ENCODE results near the gene KLLN.

GRCh38 chr10:87866412-87866974 is 3.2 kb upstream of the KLLN start:
- TF ChIP-seq, protein P1, sequence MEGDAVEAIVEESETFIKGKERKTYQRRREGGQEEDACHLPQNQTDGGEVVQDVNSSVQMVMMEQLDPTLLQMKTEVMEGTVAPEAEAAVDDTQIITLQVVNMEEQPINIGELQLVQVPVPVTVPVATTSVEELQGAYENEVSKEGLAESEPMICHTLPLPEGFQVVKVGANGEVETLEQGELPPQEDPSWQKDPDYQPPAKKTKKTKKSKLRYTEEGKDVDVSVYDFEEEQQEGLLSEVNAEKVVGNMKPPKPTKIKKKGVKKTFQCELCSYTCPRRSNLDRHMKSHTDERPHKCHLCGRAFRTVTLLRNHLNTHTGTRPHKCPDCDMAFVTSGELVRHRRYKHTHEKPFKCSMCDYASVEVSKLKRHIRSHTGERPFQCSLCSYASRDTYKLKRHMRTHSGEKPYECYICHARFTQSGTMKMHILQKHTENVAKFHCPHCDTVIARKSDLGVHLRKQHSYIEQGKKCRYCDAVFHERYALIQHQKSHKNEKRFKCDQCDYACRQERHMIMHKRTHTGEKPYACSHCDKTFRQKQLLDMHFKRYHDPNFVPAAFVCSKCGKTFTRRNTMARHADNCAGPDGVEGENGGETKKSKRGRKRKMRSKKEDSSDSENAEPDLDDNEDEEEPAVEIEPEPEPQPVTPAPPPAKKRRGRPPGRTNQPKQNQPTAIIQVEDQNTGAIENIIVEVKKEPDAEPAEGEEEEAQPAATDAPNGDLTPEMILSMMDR (IDR thresholded peaks at IDR 0.05; ENCODE audit: low read length), result no peak
- no peak for TF ChIP-seq EZH2 (IDR thresholded peaks at IDR 0.05; ENCODE audit: borderline replicate concordance, low read length)

All from OCI-LY1 (cell line).